OCI-LY3 (cell line): ENCODE measurements around the gene PARD3.

ENCODE experiments used
- H2AFZ ChIP-seq: fragments of 200-600, 300-600 bp; shearing (Covaris generic); 2 replicates; pipeline ENCODE4 v1.6.0; 2014; ENCODE audit warnings: antibody characterized with exemption, low read depth, low read length
- H3K27ac ChIP-seq: fragments of 200-600, 300-600 bp; sonication (generic); 2 replicates; pipeline ENCODE4 v1.5.1; 2014; ENCODE audit warnings: mild to moderate bottlenecking, low read length, moderate library complexity, mixed read lengths
- H3K27me3 ChIP-seq: fragments of 200-600, 300-600 bp; sonication (generic); 2 replicates; pipeline ENCODE4 v1.6.1; 2014; ENCODE audit warnings: low read depth, low read length, mixed read lengths
- H3K36me3 ChIP-seq: fragments of 200-600, 300-600 bp; sonication (generic); replicated peaks from 2 replicates; pipeline ENCODE3; 2014; ENCODE audit warnings: low read depth, low read length, mixed read lengths
- H3K4me1 ChIP-seq: fragments of 300-600, 200-600 bp; sonication (generic); 2 replicates; pipeline ENCODE4 v1.6.1; 2014; ENCODE audit warnings: low read length, mixed read lengths
- H3K4me2 ChIP-seq: fragments of 200-600, 300-600 bp; sonication (generic); 2 replicates; pipeline ENCODE4 v1.6.1; 2014; ENCODE audit warnings: low read length, mixed read lengths
- H3K4me3 ChIP-seq: fragments of 300-600, 200-600 bp; sonication (generic); 2 replicates; pipeline ENCODE4 v1.5.1; 2014; ENCODE audit warnings: antibody characterized with exemption, mild to moderate bottlenecking, low read length, moderate library complexity
- H3K79me2 ChIP-seq: fragments of 300-600, 200-600 bp; shearing (Covaris generic); 2 replicates; pipeline ENCODE4 v1.6.1; 2014; ENCODE audit warnings: mild to moderate bottlenecking, low read length, mixed read lengths
- H3K9ac ChIP-seq: fragments of 300-600, 200-600 bp; shearing (Covaris generic); 2 replicates; pipeline ENCODE4 v1.6.0; 2014; ENCODE audit warnings: mild to moderate bottlenecking, low read length, moderate library complexity
- H3K9me3 ChIP-seq: fragments of 200-600, 300-600 bp; shearing (Covaris generic); 2 replicates; pipeline ENCODE4 v1.6.1; 2014; ENCODE audit warnings: low read length, mixed read lengths; ENCODE audit not compliant: insufficient read depth
- H4K20me1 ChIP-seq: fragments of 200-600, 300-600 bp; sonication (generic); 2 replicates; pipeline ENCODE4 v1.6.1; 2016; ENCODE audit warnings: low read length, mixed read lengths; ENCODE audit not compliant: insufficient read depth
- EZH2phosphoT487 ChIP-seq: fragments of 200-600 bp; shearing (Covaris generic); IDR thresholded peaks from 2 replicates; pipeline ENCODE4 v1.6.1; 2018; ENCODE audit warnings: antibody characterized with exemption, mixed run types, low read depth
- TF ChIP-seq, protein P1 (sequence below): fragments of 200-600, 300-600 bp; sonication (generic); IDR thresholded peaks from 2 replicates; pipeline ENCODE4 v1.5.1; 2014; ENCODE audit warnings: antibody characterized with exemption, low read length, low read depth

Gene PARD3

DNA sequence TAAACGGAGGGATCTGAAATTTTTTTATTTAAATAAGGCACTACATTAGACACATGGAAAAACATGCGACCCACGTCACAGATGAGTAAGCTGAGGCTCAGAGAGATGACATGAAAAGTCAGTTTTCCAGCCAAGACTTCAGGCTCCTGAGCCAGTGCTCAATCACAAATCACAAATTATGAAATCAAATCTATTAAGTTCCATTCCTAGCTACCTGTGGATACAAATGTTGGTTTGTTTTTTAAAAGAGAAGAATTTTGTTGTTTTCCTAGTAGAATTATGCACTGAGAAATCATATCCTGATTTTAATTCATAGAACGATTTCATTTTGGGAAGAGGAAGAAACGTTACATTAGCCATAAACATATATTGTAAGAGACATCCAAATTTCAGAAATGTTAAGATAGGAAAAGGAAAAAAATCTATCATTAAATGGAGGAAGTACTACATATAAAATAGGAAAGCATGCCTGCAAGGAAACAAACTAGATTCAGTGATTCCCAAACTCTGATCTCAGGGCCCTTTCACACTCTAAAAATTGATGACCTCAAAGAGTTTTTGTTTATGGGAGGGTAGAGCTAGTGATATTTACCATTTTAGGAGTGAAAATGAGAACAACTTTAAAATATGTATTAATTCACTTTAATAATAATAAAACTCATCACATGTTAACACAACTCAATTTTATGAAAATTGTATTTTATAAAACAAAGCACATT is 340.4 kb downstream of the PARD3 start:
- TF ChIP-seq, protein P1, sequence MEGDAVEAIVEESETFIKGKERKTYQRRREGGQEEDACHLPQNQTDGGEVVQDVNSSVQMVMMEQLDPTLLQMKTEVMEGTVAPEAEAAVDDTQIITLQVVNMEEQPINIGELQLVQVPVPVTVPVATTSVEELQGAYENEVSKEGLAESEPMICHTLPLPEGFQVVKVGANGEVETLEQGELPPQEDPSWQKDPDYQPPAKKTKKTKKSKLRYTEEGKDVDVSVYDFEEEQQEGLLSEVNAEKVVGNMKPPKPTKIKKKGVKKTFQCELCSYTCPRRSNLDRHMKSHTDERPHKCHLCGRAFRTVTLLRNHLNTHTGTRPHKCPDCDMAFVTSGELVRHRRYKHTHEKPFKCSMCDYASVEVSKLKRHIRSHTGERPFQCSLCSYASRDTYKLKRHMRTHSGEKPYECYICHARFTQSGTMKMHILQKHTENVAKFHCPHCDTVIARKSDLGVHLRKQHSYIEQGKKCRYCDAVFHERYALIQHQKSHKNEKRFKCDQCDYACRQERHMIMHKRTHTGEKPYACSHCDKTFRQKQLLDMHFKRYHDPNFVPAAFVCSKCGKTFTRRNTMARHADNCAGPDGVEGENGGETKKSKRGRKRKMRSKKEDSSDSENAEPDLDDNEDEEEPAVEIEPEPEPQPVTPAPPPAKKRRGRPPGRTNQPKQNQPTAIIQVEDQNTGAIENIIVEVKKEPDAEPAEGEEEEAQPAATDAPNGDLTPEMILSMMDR: no peak
- no peak for TF ChIP-seq EZH2phosphoT487
- Histone ChIP-seq H3K4me2 (no peak overlapping the region), H4K20me1 (no peaks in the 10 kb centered on the region), H3K4me3 (no peak overlapping the region), H2AFZ (no peak overlapping the region), H3K9me3 (no peaks in the 10 kb centered on the region), H3K9ac (no peak overlapping the region), H3K27me3 (no peaks in the 10 kb centered on the region), H3K27ac (no peak overlapping the region), H3K4me1 (no peaks in the 10 kb centered on the region), H3K36me3 (no peaks in the 10 kb centered on the region), H3K79me2 (no peaks in the 10 kb centered on the region)

DNA sequence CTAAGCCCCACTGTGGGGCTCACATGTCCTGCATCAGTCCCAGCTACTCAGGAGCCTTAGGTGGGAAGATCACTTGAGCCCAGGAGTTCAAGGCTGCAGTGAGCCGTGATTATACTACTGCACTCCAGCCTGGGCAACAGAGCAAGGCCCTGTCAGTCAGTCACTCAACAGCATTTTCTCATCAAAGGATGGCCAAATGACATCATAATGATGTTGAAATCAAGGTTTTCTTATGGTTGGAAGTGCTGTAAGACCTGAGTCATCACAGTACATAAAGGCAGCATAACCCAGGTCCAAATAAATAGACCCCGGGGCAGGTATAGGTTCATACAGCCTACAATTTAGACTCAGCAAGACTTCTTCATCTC is 341.1 kb downstream of the PARD3 start:
- no peak overlapping the region for H3K4me2 ChIP-seq
- H4K20me1 ChIP-seq: no peaks in the 10 kb centered on the region
- no peak overlapping the region for H3K27ac ChIP-seq
- TF ChIP-seq EZH2phosphoT487: no peak
- TF ChIP-seq, protein P1: no peak
- H3K9ac ChIP-seq: no peak overlapping the region
- H3K79me2 ChIP-seq: no peaks in the 10 kb centered on the region
- H2AFZ ChIP-seq: no peak overlapping the region
- H3K4me1 ChIP-seq: no peaks in the 10 kb centered on the region
- H3K9me3 ChIP-seq: no peaks in the 10 kb centered on the region
- no peaks in the 10 kb centered on the region for H3K36me3 ChIP-seq
- H3K27me3 ChIP-seq: no peaks in the 10 kb centered on the region
- H3K4me3 ChIP-seq: no peak overlapping the region

DNA sequence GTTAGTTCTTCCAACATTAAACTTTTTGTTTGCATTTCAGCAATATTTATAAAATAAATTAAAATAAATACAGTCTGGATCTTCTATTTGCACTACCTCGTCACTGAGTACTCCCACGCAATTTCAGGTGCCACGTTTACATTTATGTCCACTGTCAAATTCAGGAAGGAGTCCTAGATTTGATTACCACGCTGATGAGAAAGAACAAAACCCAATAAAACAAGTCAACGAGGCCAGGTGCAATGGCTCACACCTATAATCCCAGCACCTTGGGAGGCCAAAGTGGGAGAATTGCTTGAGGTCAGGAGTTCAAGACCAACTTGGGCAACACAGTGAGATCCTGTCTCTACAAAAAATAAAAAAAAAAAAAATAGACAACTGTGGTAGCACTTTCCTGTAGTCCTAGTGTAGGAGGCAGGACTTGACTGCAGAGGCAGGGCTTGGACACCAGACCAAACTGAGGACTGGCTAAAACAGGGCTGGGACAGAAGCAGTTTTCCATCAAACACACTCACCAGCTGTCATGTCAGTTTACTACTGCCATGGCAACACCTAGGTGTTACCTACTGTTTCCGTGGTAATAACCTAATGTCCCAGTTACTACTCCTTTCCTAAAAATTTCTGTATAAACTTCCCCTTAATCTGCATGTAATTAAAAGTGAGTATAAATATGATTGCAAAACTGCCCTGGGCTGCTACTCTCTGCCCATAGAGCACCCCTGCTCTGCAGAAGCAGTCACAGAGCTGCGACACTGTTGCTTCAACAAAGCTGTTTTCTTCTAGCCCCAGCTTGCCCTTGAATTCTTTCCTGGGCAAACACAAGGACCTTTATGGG is 341.7 kb downstream of the PARD3 start:
- H3K4me3 ChIP-seq: no peak overlapping the region
- no peaks in the 10 kb centered on the region for H4K20me1 ChIP-seq
- H3K4me2 ChIP-seq: no peak overlapping the region
- H2AFZ ChIP-seq: no peak overlapping the region
- TF ChIP-seq, protein P1: no peak
- TF ChIP-seq EZH2phosphoT487: no peak
- no peak overlapping the region for H3K9ac ChIP-seq
- no peaks in the 10 kb centered on the region for H3K36me3 ChIP-seq
- H3K9me3 ChIP-seq: no peaks in the 10 kb centered on the region
- H3K79me2 ChIP-seq: no peaks in the 10 kb centered on the region
- no peaks in the 10 kb centered on the region for H3K4me1 ChIP-seq
- no peak overlapping the region for H3K27ac ChIP-seq
- H3K27me3 ChIP-seq: no peaks in the 10 kb centered on the region

DNA sequence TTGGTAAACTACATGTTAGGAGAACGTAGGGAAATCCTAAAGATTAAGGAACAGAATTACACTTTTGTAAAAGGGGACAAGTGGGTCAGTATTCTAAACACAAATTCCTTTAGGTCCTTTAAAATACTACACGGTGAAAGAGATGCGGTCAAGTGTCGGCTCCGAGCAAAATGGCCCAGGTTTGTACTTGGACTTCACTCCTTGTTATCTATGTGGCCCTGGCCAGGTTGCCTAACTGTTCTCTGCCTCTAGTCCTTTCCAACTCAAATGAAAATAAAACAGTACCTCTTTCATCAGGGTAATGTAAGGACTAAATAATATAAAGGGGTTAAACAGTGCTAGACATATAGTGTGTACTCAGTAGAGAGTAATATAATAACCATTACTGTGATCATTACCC is 344.8 kb downstream of the PARD3 start:
- no peak overlapping the region for H2AFZ ChIP-seq
- H3K27ac ChIP-seq: no peak overlapping the region
- H3K36me3 ChIP-seq: no peaks in the 10 kb centered on the region
- no peak for TF ChIP-seq EZH2phosphoT487
- TF ChIP-seq, protein P1: no peak
- no peak overlapping the region for H3K4me2 ChIP-seq
- no peaks in the 10 kb centered on the region for H4K20me1 ChIP-seq
- H3K4me3 ChIP-seq: no peak overlapping the region
- no peaks in the 10 kb centered on the region for H3K79me2 ChIP-seq
- H3K9ac ChIP-seq: no peak overlapping the region
- H3K4me1 ChIP-seq: no peaks in the 10 kb centered on the region
- H3K9me3 ChIP-seq: no peaks in the 10 kb centered on the region
- H3K27me3 ChIP-seq: no peaks in the 10 kb centered on the region
